Nephron progenitor cell (in vitro differentiated cells): ENCODE measurements around the gene COA1.
"Not testable (repeated sequence)": the region's sequence is repeated elsewhere in the genome, so short reads cannot be mapped to it uniquely, and the experiment has no call there.

Experiments
- DNase-seq: peaks from one replicate; pipeline ENCODE4 v3.0.0; 2021
- H3K27ac Mint-ChIP-seq: 2 replicates; pipeline ENCODE4 v1.8.0; 2021; ENCODE audit warnings: mild to moderate bottlenecking, moderate library complexity, mixed read lengths
- H3K27me3 Mint-ChIP-seq: 2 replicates; pipeline ENCODE4 v1.8.0; 2021; ENCODE audit warnings: mild to moderate bottlenecking, low read depth, mixed read lengths; ENCODE audit not compliant: poor library complexity
- H3K36me3 Mint-ChIP-seq: 2 replicates; pipeline ENCODE4 v1.8.0; 2021; ENCODE audit warnings: low read depth, mixed read lengths
- H3K4me1 Mint-ChIP-seq: 2 replicates; pipeline ENCODE4 v1.8.0; 2021; ENCODE audit warnings: mixed read lengths
- H3K4me3 Mint-ChIP-seq: 2 replicates; pipeline ENCODE4 v1.8.0; 2021; ENCODE audit warnings: mild to moderate bottlenecking, moderate library complexity, mixed read lengths
- H3K9me3 Mint-ChIP-seq: 2 replicates; pipeline ENCODE4 v1.8.0; 2021; ENCODE audit warnings: mild to moderate bottlenecking, moderate library complexity, mixed read lengths
- CTCF ChIP-seq: fragments of 200-600 bp; sonication (generic); IDR thresholded peaks from 2 replicates; pipeline ENCODE4 v1.5.0; 2021; ENCODE audit warnings: antibody characterized with exemption

Gene COA1

GRCh38 chr7:43725251-43725650 is 4.1 kb downstream of the COA1 start:
- Mint-ChIP-seq H3K9me3 (peaks cover 20% of the 10 kb centered on the region), H3K27ac (no peak overlapping the region), H3K36me3 (peaks cover 60% of the 10 kb centered on the region), H3K4me1 (peaks cover 34% of the 10 kb centered on the region), H3K4me3 (no peak overlapping the region), H3K27me3 (no peaks in the 10 kb centered on the region)
- DNase-seq = no peak
- TF ChIP-seq CTCF = no peak

GRCh38 chr7:43723007-43723341 is 6.3 kb downstream of the COA1 start:
- Mint-ChIP-seq H3K27me3 (no peaks in the 10 kb centered on the region), H3K27ac (no peak overlapping the region), H3K9me3 (peaks cover 41% of the 10 kb centered on the region), H3K4me1 (peaks cover 20% of the 10 kb centered on the region), H3K4me3 (no peak overlapping the region), H3K36me3 (peaks cover 83% of the 10 kb centered on the region)
- no peak for TF ChIP-seq CTCF
- DNase-seq = no peak

GRCh38 chr7:43721193-43721806 is 8.0 kb downstream of the COA1 start:
- Mint-ChIP-seq H3K4me3 (no peak overlapping the region), H3K4me1 (peaks cover 4% of the 10 kb centered on the region), H3K27ac (no peak overlapping the region), H3K9me3 (peaks cover 46% of the 10 kb centered on the region), H3K36me3 (peaks cover 85% of the 10 kb centered on the region), H3K27me3 (no peaks in the 10 kb centered on the region)
- TF ChIP-seq CTCF = peak; percentile 57
- no peak for DNase-seq

GRCh38 chr7:43716598-43716997 is 12.7 kb downstream of the COA1 start:
- H3K9me3 Mint-ChIP-seq = peaks cover 54% of the 10 kb centered on the region
- no peaks in the 10 kb centered on the region for H3K27me3 Mint-ChIP-seq
- no peak for DNase-seq
- no peak for TF ChIP-seq CTCF
- H3K4me3 Mint-ChIP-seq = no peak overlapping the region
- H3K27ac Mint-ChIP-seq = no peak overlapping the region
- H3K36me3 Mint-ChIP-seq = peaks cover 87% of the 10 kb centered on the region
- H3K4me1 Mint-ChIP-seq = no peaks in the 10 kb centered on the region

- not testable (repeated sequence) for H3K27me3 Mint-ChIP-seq, H3K27ac Mint-ChIP-seq, H3K4me1 Mint-ChIP-seq, DNase-seq, H3K4me3 Mint-ChIP-seq
- Mint-ChIP-seq H3K36me3 (peaks cover 87% of the 10 kb centered on the region), H3K9me3 (peaks cover 57% of the 10 kb centered on the region)
These were observed 13.4 kb downstream of the COA1 start for GRCh38 chr7:43715966-43716365.

- TF ChIP-seq CTCF = no peak
- no peaks in the 10 kb centered on the region for H3K27me3 Mint-ChIP-seq
- H3K4me1 Mint-ChIP-seq = no peaks in the 10 kb centered on the region
- no peak overlapping the region for H3K4me3 Mint-ChIP-seq
- H3K27ac Mint-ChIP-seq = no peak overlapping the region
- peaks cover 58% of the 10 kb centered on the region for H3K9me3 Mint-ChIP-seq
- peaks cover 85% of the 10 kb centered on the region for H3K36me3 Mint-ChIP-seq
- no peak for DNase-seq
These were observed 17.8 kb downstream of the COA1 start for GRCh38 chr7:43711503-43711902.

- H3K4me1 Mint-ChIP-seq, H3K4me3 Mint-ChIP-seq, DNase-seq, H3K27ac Mint-ChIP-seq, H3K27me3 Mint-ChIP-seq: not testable (repeated sequence)
- peaks cover 75% of the 10 kb centered on the region for H3K9me3 Mint-ChIP-seq
- H3K36me3 Mint-ChIP-seq = peaks cover 95% of the 10 kb centered on the region
These were observed 21.3 kb downstream of the COA1 start for GRCh38 chr7:43708055-43708454.
